Embryonic facial prominence (tissue), 1 donor: ENCODE results near the gene TBC1D16.

ENCODE experiments used
- DNase-seq: peaks from one replicate; pipeline ENCODE4 v3.0.0-alpha.2; 2016; ENCODE audit errors: extremely low spot score

Gene TBC1D16

GRCh38 chr17:79987935-79988184 is 47.8 kb downstream of the TBC1D16 start:
- DNase-seq, result no peak

DNA sequence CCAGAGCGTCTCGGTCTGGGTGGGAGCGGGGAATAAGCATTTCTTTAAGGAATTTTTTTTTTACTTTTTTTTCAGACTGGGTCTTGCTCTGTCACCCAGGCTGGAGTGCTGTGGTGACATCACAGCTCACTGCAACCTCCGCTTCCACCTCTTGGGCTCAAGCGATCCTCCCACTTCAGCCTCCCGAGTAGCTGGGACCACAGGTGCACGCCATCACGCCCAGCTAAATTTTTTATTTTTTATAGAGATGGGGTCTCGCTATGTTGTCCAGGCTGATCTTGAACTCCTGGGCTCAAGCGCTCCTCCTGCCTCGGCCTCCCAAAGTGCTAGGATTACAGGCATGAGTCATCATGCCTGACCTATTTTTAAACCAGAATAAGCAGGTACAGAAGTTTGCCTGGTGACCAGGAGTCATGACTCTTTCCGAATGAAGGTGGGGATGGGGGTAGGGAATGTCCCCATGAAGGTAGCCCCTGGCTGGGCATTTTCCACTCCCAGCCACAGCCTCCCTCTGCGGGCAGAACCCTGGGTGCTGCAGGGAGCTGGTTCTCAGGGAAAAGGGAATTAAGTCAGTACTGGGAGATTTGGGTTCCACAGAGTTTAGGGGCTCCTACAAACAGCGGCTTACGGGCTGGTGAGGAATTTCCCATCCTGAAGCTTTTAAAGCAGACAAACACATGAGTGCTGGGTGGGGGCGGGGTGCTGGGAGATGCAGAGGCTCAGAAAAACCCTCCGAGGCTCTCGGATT is 48.3 kb downstream of the TBC1D16 start:
- DNase-seq, result no peak

- DNase-seq, result no peak
Measured at GRCh38 chr17:79986411-79987186, 49.1 kb downstream of the TBC1D16 start.

GRCh38 chr17:79985943-79986391 is 49.7 kb downstream of the TBC1D16 start:
- no peak for DNase-seq

- DNase-seq, result no peak
Measured at GRCh38 chr17:79985361-79985942, 50.2 kb downstream of the TBC1D16 start.

- no peak for DNase-seq
Measured at GRCh38 chr17:79984877-79985276, 50.8 kb downstream of the TBC1D16 start.

- DNase-seq, result no peak
Measured at GRCh38 chr17:79984045-79984840, 51.4 kb downstream of the TBC1D16 start.

DNA sequence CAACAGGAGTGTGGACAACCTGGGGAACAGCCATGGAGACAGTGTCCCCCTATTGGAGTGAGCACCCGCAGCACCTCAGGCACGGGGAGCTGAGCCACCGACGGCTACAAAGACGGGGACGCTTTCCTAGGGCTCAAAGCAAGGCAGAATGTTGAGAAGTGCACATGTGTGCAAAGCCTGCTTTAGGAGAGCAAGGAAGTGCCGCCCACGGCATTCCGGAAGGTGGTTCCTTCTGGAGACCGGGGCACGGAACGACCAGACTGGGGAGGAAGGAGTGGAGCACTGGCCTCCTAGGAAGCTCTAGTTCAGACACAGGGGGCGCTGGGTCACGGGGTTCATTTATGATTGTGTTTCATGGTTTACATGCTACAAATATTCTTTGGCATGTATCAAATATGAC is 52.2 kb downstream of the TBC1D16 start:
- no peak for DNase-seq

- no peak for DNase-seq
Measured at GRCh38 chr17:79982986-79983385, 52.7 kb downstream of the TBC1D16 start.

DNA sequence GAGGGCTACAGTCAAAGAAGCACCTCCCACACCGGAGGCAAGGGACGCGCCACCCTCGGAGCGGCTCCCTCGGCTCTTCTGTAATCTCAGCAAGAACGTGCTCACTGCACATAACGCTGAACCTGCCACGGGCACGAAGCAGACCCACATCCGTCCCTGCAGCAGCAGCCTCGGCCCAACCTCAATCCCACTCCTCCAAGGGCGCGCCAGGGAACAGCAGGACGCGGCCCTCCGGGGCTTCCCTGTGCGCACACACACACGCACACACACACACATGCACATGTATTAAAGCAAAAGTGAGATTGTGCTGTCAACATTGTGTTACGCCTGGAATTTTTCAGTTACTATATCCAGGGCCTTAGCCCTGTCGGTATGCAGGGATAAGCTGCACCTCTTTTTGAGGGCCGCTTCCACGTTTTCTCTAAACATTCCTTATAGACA is 54.0 kb downstream of the TBC1D16 start:
- DNase-seq, result no peak

DNA sequence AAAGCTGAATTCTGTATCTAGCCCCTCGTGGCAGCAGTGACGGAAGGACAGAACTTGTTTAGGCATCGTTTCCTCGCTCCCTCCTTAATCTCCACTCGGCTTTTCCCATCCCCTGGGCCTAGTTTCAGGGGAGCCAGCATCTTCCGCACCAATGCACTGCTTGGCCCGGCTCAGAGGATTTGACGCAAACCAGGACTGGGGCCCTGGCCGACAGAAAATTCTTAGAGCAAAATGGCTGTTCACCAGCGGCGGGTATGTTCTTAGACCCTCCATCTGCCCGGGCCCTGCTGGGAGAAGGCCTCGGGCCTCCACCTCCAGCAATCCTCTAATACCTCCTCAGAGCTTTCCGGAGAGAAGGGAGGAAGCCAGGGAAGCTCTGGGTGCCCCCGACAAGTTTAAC is 54.6 kb downstream of the TBC1D16 start:
- DNase-seq, result no peak

- DNase-seq, result no peak
Measured at GRCh38 chr17:79980246-79981043, 55.2 kb downstream of the TBC1D16 start.

DNA sequence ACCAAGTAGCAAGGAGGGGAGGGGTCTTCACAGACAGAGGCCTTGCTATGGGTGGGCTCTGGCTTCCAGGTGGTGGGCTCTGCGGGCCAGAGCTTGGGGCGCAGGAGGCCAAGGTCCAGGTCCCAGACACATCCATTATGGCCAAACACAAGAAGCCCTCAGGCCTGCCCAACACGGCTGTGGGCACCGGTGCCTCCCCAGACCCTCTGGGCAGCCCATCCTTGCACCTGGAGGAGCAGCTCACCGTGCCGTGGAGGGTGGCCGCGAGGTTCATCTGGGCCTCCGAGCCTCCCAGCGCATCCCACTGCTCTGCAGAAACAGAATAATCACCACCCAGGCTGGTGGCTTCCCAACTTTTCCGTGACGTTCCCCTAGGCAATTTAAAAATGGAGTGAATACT is 55.9 kb downstream of the TBC1D16 start:
- DNase-seq, result no peak

GRCh38 chr17:79979221-79979741 is 56.4 kb downstream of the TBC1D16 start:
- DNase-seq, result no peak

GRCh38 chr17:79978548-79978855 is 57.2 kb downstream of the TBC1D16 start:
- peak; percentile 38 for DNase-seq

DNA sequence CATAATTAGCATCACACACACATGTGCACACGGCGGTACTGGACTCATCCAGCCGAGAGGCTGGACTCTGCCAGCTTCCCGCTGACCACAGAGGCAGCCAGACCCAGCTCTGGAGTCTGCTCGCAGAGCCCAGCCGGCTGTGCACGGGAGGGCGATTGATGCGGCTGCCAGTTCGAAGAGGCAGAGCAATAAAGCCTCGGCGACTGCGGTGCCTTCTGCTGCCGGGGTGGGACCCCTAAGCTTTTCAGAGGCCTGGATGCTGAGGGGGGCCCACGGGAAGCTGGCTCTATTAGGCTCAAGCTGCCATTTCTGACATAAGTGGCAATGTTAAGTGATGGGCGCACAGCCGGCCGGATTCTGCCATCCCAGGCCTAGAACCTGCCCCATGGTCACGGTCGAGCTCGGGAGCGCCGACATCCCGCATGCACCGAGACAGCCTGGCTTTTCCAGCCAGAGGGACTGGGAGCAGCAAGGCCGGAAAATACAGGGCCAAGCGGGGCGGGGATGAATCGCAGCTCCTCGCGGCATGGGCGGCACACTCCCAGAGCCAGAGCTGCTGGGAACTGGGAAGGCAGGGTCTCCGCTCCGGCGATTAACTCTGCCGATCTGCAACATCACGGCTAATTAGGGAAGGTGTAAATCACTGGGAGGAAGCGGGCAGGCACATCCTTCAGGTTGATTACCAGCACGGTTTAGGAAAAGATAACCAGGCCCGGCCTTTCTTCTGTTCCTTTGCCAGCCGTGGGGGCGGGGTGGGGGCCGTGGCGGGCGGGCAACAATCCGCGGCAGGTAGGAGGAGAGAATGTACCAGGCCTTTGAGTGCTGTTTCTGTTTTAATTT is 57.7 kb downstream of the TBC1D16 start:
- no peak for DNase-seq

GRCh38 chr17:79977161-79977631 is 58.5 kb downstream of the TBC1D16 start:
- DNase-seq, result no peak

- no peak for DNase-seq
Measured at GRCh38 chr17:79976451-79976850, 59.2 kb downstream of the TBC1D16 start.

DNA sequence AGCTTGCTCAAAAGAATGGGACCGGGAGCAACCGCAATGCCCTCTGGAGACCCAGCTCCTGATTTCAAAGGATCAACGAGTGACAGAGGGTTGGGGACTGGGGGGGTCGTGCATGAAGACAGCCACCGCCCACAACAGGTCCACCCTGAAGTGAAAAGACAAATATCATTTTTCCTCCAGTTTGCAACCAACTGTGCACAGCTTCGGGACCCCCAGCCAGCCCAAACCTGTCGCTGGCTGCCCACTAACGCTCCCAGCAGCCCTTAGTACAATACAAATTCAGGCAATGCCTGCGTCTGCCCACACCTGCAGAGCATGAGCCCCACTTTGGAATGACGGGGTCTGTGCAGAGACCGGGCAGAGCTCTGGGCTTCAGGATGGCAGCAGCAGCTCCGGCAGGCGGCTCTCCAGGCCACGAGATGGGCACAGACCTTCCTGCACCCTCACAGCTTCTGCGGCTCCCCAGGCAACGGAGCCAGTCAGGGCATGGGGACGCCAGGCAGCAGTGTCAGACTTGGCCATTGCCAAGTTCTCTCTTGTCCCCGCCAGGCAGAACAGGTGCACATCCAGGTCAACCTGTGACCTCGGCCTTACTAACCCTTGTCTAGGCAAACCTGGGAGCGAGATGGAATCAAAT is 60.1 kb downstream of the TBC1D16 start:
- DNase-seq, result no peak
